ENCODE data around the gene GRIK1. TPM values are rescaled to one million over a fixed set of nuclear protein-coding genes. Genes with fewer than 3 reads are reported as not detected.

The GRIK1 gene
- total RNA-seq, 1 experiment from 2014 or later = 0.09 TPM

DNA sequence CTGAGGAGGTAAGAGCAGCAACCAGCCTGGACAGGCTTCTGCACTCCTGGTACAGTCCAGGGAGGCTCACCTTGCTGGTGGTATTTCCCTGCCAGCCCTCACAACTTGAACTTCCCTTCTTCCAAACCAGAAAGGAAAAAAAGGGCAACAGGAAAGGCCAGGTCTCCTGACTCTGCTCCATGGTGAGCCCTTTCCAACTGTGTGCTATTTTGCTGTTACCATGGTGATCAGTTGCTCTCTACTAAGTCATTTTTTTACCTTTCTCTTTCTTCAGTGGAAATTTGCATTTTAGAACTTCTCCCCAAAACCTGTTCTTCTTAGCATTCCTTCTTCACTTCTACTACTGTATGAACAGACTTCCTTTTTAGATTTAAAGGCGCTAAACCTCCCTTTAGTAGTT is 164.3 kb downstream of the GRIK1 start:
- peaks cover 6% of the 10 kb centered on the region for H3K4me1 Mint-ChIP-seq
- CTCF ChIA-PET = no interaction called here
- no peaks in the 10 kb centered on the region for H3K9me3 Mint-ChIP-seq

GRCh38 chr21:29771491-29772066 is 168.2 kb downstream of the GRIK1 start:
- no peaks in the 10 kb centered on the region for H3K9me3 Mint-ChIP-seq
- no peak; the same call in 1 of the 2 replicates for ATAC-seq
- no peak for DNase-seq (ENCODE audit: low spot score)
- H3K4me1 Mint-ChIP-seq = peaks cover 6% of the 10 kb centered on the region
- no peak overlapping the region for H3K27ac Mint-ChIP-seq
- ChIA-PET POLR2A (no interaction called here), CTCF (no interaction called here)
- no peaks in the 10 kb centered on the region for H3K36me3 Mint-ChIP-seq
- no peaks in the 10 kb centered on the region for H3K27me3 Mint-ChIP-seq (ENCODE audit: low read depth)
- H3K4me3 Mint-ChIP-seq = no peak overlapping the region
- TF ChIP-seq TP53 (CRISPR knock-in tag; IDR thresholded peaks at IDR 0.05) (no peak), STAT6 (CRISPR knock-in tag; conservative IDR thresholded peaks at IDR 0.05; ENCODE audit: low read depth) (no peak)
- TF ChIP-seq, protein P1, sequence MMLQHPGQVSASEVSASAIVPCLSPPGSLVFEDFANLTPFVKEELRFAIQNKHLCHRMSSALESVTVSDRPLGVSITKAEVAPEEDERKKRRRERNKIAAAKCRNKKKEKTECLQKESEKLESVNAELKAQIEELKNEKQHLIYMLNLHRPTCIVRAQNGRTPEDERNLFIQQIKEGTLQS (CRISPR knock-in tag; conservative IDR thresholded peaks at IDR 0.05) = no peak

More for the DNA sequence above, 164.3 kb downstream of the GRIK1 start:
- Mint-ChIP-seq H3K36me3 (no peaks in the 10 kb centered on the region), H3K27ac (no peak overlapping the region), H3K4me3 (no peak overlapping the region), H3K27me3 (ENCODE audit: low read depth) (no peaks in the 10 kb centered on the region)
- POLR2A ChIA-PET = interaction anchor here (0.7 kb wide), 1 partner anchor 74 kb away, joined by 3 read pairs; no protein-coding TSS in a partner anchor
- TF ChIP-seq SMAD3 (CRISPR knock-in tag; IDR thresholded peaks at IDR 0.05; ENCODE audit: borderline replicate concordance) = no peak
- DNase-seq (ENCODE audit: low spot score) (no peak), ATAC-seq (no peak)

GRCh38 chr21:29763674-29764073 is 176.1 kb downstream of the GRIK1 start:
- no peaks in the 10 kb centered on the region for H3K27me3 Mint-ChIP-seq (ENCODE audit: low read depth)
- H3K4me3 Mint-ChIP-seq = no peak overlapping the region
- H3K27ac Mint-ChIP-seq = no peak overlapping the region
- no peaks in the 10 kb centered on the region for H3K36me3 Mint-ChIP-seq
- H3K4me1 Mint-ChIP-seq = peaks cover 7% of the 10 kb centered on the region
- ATAC-seq (no peak), DNase-seq (ENCODE audit: low spot score) (no peak)
- ChIA-PET POLR2A (no interaction called here), CTCF (no interaction called here)
- H3K9me3 Mint-ChIP-seq = no peaks in the 10 kb centered on the region
- TF ChIP-seq CBFB (CRISPR knock-in tag; IDR thresholded peaks at IDR 0.05; ENCODE audit: low read depth) = no peak
- TF ChIP-seq NR2C2 (CRISPR knock-in tag; IDR thresholded peaks at IDR 0.05) = no peak

DNA sequence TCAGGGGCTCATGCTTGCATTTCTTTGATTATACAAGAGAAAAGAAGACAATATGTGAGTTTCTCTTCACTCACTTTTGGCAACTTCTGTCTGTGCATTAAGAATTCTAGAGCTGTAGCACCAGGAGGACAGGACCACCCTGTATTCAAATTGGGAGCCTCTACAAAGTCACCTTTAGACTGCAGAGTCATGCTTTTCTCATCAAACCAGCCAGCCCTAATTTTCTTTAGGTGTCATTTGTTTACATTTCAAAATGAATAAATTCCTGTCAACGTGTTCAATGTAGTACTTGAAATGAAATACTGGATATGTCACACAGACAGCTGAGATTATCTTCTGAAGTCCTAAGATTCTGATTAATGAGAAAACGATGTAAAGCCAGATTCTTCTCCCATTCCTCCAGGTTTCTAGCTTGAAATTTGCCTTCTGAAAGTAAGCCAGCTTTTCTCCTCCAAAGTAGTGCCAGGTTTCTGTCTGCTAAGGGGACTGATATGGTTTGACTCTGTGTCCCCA is 177.2 kb downstream of the GRIK1 start:
- H3K36me3 Mint-ChIP-seq = no peaks in the 10 kb centered on the region
- peaks cover 7% of the 10 kb centered on the region for H3K4me1 Mint-ChIP-seq
- peaks cover 8% of the 10 kb centered on the region; the same call in 1 of the 2 replicates for H3K9me3 Mint-ChIP-seq
- H3K27me3 Mint-ChIP-seq (ENCODE audit: low read depth) = no peaks in the 10 kb centered on the region
- DNase-seq (ENCODE audit: low spot score) (no peak), ATAC-seq (no peak)
- no peak overlapping the region for H3K4me3 Mint-ChIP-seq
- H3K27ac Mint-ChIP-seq = no peak overlapping the region
- POLR2A ChIA-PET = no interaction called here
- TF ChIP-seq NFYB (CRISPR knock-in tag; conservative IDR thresholded peaks at IDR 0.05; ENCODE audit: low read depth) (no peak), NFE2L1 (CRISPR knock-in tag; IDR thresholded peaks at IDR 0.05) (no peak), PRRX2 (CRISPR knock-in tag; IDR thresholded peaks at IDR 0.05) (no peak), FOXP1 (CRISPR knock-in tag; IDR thresholded peaks at IDR 0.05; ENCODE audit: borderline replicate concordance) (no peak), GABPB1 (CRISPR knock-in tag; IDR thresholded peaks at IDR 0.05) (no peak), CBFB (CRISPR knock-in tag; IDR thresholded peaks at IDR 0.05; ENCODE audit: low read depth) (no peak), ZNF121 (CRISPR knock-in tag; IDR thresholded peaks at IDR 0.05) (no peak), KAT7 (CRISPR knock-in tag; IDR thresholded peaks at IDR 0.05; ENCODE audit: borderline replicate concordance) (no peak), MYBL2 (CRISPR knock-in tag; IDR thresholded peaks at IDR 0.05) (no peak), JAZF1 (CRISPR knock-in tag; IDR thresholded peaks at IDR 0.05) (no peak), NR1H2 (CRISPR knock-in tag; IDR thresholded peaks at IDR 0.05) (no peak)
- TF ChIP-seq, protein P2, sequence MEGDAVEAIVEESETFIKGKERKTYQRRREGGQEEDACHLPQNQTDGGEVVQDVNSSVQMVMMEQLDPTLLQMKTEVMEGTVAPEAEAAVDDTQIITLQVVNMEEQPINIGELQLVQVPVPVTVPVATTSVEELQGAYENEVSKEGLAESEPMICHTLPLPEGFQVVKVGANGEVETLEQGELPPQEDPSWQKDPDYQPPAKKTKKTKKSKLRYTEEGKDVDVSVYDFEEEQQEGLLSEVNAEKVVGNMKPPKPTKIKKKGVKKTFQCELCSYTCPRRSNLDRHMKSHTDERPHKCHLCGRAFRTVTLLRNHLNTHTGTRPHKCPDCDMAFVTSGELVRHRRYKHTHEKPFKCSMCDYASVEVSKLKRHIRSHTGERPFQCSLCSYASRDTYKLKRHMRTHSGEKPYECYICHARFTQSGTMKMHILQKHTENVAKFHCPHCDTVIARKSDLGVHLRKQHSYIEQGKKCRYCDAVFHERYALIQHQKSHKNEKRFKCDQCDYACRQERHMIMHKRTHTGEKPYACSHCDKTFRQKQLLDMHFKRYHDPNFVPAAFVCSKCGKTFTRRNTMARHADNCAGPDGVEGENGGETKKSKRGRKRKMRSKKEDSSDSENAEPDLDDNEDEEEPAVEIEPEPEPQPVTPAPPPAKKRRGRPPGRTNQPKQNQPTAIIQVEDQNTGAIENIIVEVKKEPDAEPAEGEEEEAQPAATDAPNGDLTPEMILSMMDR (IDR thresholded peaks at IDR 0.05) = no peak
- TF ChIP-seq, protein P3, sequence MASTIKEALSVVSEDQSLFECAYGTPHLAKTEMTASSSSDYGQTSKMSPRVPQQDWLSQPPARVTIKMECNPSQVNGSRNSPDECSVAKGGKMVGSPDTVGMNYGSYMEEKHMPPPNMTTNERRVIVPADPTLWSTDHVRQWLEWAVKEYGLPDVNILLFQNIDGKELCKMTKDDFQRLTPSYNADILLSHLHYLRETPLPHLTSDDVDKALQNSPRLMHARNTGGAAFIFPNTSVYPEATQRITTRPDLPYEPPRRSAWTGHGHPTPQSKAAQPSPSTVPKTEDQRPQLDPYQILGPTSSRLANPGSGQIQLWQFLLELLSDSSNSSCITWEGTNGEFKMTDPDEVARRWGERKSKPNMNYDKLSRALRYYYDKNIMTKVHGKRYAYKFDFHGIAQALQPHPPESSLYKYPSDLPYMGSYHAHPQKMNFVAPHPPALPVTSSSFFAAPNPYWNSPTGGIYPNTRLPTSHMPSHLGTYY (CRISPR knock-in tag; IDR thresholded peaks at IDR 0.05) = no peak
- CTCF ChIA-PET = interaction anchor here (1.1 kb wide), 1 partner anchor 87 kb away, joined by 3 read pairs; no protein-coding TSS in a partner anchor
